Endometrium (tissue), 2 donors: ENCODE results near the gene HIVEP3.

Experiments
- FAIRE-seq: peaks from 2 replicates; lab custom pipeline; 2012; peaks lifted over from hg19 to GRCh38; lab: Jason Lieb, UNC
- donor health status: control.
- donor health status: control.

HIVEP3 gene

DNA sequence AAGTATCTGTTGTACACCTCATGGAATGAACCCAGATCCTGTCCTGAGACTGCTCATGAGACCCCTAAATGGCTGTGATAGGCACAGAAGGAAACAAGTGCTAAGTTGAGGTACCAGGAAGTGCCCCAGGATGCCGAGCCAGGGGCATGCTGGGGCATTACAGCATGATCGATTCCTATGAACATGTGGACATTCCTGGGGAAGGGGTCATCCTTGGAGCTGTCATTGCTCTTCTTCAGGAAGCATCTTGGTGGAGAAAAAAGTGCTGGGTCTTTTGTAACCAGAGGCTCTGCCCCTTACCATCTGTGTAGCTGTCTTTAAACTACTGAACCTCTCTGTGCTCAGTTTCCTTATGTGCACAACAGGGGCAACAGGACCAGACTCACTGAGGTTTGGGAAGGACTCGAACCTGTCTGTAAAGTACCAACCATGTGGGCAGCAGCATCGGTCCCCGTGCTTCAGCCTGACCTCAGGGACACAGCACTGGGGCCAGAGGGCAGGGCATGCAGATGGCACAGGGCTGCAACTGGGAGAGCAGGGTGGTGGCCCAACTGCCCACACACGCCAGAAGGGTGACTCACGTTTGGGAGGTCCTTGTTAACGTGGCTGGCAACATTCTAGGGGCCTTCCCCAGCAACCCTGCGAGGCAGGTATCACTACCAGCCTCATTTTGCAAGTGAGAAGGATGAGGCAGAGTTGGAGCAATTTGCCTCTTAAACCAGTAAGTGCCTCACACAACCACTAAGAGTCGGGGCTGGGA lies 291.9 kb downstream of the HIVEP3 start:
- no peak for FAIRE-seq

DNA sequence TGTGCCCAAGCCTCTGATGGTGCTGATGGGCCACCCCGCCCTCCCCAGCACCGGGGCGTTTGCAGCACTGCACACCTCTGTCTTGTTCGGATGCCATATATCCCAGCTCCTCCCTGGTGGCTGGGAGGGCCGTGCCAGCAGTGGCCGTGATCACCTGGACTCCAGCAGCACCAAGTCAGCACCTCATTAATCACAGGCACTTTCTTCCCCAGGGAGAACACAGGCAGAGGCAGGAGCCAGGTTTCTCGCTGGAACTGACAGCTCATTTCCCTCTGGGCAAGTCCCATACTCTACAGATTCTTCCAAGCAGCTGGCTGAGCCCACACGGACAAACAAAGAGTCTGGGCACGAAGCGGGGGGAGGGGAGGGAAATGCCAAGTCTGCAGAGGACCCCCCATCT lies 292.6 kb downstream of the HIVEP3 start:
- no peak for FAIRE-seq

DNA sequence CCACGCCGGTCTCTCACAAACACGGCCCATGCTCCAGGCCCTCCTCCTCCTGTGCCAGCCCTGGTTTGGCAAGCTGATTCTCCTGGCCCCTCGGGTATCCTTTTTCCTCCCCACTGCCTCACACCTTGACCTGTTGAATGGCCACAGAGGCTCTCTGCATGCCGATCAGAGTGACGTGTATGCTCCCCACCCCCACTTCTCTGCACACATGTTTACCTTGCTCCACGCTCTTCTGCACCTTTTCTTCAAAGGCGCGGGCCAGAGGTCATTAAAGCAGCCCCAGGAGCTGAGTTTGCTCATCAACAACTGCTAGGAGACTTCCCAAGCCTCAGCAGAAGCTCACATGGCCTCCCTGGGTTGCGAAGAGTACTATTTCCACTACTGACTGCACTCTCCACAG lies 295.0 kb downstream of the HIVEP3 start:
- no peak for FAIRE-seq

DNA sequence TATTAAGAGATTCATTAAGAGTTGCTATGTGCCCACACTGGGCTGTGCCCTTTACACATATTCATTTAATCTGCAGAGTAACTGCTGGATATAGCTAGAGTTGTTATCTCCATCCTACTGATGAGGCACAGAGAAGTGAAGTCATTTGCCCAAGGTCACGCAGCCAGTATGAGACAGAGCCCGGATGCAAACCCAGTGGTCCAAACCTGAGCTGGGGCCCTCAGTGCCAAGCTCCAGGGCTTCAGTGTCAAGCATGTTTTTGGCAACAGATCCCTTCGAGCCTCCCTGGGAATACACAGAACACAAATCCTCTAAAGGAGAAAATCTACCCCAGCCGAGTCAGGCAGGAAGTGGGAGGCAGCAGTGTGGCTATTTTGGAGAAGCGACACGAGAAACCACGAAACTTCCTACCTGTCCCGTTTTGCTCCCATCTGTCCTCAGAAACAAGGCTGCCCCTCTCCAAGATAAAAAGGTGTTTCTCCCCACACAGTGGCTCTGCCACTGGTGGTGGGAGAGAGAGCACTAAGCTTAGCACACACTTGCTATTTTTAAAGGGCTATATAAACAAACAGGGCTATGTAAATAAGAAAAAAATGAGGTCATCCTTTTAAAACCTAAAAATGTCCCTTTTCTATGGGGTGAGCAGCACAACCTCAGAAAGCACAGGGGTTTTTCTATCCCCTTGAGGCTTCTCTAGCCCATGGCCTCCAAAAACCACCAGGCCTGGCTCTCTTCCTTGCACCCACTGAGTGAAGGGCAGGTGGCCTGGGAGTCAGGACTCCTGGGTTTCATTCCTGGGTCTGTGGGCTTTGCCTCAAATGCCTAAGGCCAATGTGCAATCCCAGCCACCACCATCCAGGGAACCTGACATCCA lies 295.6 kb downstream of the HIVEP3 start:
- FAIRE-seq, result no peak

DNA sequence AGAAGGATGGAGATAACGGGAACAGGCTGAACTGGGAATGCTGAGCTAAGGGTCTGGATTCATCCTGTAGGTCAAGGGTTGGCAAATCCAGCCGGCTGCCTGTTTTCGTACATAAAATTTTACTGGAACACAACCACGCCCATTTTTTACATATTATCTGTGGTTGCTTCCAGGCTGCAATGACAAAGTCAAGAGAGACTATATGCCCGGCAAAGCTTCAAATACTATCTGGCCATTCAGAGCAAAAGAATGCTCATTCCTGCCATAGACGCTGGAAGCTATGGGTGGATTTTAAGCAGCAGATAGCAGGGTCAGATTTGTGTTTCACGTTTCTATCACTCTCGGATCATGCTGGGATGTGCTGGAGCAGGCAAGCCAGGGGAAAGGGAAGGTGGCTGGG lies 296.3 kb downstream of the HIVEP3 start:
- FAIRE-seq, result no peak

DNA sequence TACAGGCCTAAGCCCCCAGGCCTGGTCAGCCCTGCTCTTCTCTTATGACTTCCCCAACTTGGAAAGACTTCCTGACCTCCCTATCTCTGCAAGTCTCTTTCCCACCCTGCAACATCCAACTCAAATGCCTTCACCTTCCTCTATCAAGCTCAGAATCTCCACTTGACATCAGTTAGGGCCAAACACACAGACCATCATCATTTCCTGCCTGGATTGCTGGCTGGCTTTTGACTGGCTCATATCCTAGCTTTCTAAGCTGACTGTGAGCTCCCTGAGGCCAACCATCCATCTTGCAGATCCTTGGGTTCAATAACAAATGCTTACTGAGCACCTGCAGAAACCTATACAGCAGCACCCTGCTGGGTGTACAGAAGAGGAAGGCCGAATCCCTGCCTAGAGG lies 296.9 kb downstream of the HIVEP3 start:
- no peak for FAIRE-seq

DNA sequence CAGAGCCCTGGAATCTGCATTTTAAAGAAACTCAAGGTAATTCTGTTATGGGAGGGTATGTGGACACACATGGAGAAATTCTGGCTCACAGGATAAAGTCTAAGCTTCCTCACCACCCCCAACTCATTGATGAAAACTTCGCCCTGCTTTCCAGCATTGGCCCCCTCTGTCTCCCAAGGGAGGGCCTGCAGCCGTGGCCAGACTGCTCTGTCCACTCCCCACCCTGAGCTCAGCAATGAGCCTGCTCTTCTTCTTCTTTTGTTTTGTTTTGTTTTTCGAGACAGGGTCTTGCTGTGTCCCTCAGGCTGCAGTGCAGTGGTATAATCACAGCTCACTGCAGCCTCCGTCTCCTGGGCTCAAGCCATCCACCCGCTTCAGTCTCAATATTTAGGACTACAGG lies 297.5 kb downstream of the HIVEP3 start:
- no peak for FAIRE-seq

DNA sequence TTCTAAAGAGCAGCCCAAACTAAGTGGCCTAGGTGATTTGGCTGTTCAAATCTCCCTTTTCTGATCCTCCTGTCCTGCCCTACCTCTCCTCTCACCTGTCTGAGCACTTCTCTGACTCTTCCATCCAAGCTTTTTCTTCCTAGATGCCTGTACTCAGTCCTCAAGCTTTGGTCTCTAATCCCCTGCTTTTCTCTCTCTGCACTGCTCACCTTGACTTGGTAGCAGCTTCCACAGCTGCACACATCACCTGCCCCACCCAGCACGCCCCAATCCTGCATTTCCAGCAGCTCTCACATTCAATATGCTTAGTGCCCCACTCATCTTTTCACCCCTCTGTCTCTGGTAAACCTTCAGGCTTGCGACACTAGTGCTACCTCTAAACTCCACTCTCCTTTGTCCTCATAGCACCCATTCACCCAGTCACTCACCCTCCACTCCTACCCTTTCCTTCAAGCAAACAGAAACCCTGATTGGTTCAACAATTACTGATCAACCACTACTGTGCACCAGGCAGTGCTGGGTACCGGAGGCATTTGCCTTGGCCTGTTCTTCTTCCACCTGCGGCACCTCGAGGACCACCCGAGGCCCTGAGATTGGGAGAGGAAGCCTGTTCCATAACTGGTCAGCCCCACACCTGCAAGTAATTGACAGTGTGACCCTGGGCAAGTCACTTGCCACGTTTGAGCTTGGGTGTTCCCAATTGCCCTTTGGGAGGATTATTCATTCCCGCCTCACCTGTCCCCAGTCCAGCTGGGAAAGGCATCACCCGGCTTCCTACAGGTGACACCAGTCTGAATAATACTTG lies 298.2 kb downstream of the HIVEP3 start:
- no peak for FAIRE-seq

DNA sequence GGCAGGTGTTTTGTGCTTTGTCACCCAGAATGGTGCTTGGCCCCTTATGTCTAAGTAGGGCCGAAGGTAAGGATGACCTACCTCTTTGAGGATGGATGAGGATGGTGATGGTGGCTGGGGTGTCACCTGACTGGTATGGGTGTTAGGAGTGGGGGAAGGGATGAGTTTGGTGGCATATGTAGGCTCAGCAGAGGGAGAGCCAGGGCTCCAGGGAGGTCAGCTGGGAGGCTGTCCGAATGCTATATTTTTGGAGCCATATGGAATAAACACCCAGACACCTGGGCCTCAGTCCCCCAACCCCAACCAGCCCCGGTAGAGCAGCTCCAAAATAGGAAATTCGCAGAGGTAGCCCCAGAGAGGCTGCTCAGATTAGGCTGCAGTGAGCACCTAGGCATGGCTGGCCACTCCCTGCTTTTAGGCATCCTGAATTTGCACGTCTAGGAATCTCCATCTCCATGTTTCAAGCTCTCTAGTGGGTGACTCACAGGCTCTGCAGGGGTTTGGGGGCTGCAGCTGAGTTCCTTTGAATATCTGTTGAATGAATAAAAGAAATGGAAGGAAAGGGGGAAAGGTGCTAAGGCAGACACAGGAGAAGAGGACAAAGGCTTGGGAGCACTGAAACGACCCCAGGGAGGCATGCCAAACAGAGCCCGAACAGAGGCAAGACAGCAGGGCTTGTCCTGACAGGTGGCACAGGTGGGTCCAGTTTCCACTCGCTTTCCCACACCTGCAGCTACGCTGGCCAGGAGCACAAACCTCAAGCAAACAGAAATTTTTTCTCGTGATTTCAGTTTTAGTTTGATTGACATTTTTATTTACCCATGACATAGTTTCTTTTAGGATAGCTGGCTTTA lies 299.0 kb downstream of the HIVEP3 start:
- FAIRE-seq, result no peak

DNA sequence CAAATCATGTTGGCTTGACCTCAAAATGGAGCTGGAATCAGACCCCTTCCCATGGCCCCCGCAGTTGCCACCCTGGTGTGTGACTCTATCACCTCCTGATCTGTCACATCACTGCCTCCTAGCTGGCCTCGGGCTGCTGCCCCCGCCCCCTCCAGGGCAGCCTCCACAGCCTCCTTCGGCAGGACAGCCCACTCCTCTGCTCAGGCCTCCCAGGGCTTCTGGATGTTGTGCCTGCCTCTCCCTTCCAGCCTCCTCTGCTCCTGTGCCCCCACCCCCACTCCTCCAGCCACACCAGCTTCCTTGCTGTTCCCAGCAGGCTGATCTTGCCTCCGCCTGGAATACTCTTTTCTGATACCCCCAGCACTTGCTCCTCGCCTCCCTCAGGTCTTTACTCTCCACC lies 299.9 kb downstream of the HIVEP3 start:
- FAIRE-seq, result no peak

DNA sequence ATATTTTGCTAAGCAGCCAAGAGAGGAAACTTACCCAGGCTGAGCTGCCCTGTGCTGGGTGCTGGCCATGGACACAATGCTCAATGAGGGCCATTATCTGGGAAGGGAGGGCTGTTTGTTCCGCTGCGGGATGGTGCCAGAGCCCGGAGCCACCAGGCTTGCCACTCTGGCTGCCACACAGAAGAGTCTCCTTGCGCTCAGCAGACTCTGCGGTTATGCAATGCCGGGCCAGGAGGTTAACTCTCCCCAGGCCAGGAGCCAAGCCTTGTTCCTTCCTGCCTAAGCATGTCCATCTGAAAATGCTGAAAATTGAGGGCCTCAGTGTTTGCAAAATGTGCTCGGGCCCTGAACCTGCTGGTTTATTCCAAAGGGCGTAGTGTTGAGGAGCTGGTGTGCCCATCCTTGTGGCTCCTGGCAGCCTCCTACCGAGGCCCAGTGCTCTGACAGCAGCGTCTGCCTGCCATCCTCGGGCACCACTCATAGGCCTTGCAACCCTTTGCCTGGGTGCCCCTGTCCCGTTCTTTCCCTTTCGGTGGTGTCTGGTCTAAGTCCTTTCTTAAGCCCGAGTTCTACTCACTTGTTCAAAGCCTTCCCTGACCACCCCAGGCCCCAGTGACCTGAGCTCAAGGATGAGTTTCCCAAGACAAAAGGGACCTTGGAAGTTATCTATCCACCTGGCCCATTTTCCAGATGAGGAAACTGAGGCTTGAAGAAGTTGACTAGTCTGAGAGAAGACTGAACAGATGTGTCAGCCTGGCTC lies 300.5 kb downstream of the HIVEP3 start:
- FAIRE-seq, result no peak

DNA sequence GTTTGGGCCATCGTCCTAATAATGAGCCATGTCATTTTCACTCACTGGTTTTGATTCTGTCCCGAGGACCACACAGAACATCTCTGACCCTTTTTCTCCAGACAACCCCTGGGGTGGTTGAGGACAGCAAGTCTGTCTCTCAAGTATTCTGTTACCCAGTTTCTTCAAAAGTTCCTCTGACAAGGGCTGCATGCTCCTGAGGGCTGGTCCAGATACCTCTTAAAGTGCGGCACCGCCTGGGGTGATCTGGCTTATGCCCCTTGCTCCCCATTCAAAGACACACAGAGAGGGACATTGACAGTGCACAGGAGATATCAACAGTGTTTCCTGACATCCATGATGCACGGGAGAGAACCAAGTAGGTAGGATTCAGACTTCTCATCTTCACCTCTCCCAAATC lies 301.4 kb downstream of the HIVEP3 start:
- no peak for FAIRE-seq

DNA sequence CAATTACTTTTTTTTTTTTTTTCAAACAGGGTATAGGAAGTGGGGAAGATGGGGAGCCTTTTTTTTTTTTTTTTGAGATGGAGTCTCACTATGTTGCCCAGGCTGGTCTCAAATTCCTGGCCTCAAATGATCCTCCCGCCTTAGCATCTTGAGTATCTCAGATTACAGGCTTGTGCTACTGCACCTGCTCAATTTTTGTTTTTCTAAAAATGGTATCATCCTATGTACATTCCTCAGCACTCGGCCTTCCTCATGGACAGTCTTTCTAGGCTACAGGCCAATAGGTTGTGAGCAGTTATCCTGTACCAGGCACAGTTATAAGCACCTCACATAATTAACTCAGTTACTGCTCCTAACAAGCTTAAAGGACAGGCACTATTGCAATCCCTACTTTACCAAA lies 302.2 kb downstream of the HIVEP3 start:
- no peak for FAIRE-seq

DNA sequence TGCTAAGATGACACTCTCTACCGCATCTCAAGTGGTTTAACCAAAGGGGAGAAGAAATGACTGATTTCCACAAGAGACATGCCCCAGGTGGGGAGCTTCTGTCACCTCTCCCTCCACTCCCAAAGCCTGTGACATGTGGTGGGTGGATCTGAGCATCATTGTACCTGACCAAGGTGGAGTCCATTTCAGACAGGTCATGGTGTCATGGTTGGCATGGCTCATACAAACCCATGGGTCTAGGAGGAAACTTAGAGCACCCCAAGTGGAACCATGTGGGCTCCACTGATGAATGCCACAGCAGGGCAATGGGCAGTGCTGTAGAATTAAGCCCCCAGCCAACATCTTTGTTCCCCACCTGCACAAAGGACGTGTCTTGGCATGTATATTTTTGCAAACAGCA lies 302.7 kb downstream of the HIVEP3 start:
- FAIRE-seq, result no peak

DNA sequence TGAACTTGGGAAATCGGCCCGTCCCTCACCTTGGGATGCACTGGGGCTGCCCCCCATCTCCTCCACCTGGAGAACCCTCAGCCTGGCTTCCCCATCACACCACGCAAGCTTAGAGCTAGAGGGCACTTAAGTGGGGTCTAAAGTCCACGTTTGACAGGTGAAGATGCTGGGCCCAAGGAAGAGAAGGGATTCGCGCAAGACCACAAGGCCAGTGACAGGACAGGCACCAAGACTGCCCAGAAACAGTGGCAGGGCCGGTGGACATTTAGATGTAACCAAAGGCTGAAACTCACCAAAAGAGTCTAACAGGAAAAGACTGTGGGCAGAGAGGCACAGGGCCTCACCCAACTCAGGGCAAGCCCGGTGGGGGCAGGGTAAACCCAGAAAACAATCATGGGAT lies 303.4 kb downstream of the HIVEP3 start:
- no peak for FAIRE-seq

DNA sequence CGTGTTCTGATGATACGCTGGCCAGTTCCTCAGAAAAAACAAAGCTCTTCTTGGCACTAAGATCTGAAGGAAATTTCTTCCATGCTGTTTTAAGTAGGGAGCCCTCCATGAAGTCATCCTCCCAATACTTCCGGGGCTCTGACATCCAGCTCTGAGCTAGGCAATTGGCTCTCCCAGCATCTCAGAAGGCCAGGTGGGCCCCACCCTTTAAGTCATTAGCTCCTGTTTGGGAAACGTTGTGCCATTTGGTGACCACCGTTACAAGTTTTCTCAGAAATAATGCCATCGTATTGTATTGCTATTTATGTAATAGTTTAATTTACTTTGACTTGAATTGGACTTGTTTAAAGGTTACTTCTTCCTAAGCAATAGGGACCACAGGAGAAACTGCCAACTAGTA lies 303.9 kb downstream of the HIVEP3 start:
- no peak for FAIRE-seq

DNA sequence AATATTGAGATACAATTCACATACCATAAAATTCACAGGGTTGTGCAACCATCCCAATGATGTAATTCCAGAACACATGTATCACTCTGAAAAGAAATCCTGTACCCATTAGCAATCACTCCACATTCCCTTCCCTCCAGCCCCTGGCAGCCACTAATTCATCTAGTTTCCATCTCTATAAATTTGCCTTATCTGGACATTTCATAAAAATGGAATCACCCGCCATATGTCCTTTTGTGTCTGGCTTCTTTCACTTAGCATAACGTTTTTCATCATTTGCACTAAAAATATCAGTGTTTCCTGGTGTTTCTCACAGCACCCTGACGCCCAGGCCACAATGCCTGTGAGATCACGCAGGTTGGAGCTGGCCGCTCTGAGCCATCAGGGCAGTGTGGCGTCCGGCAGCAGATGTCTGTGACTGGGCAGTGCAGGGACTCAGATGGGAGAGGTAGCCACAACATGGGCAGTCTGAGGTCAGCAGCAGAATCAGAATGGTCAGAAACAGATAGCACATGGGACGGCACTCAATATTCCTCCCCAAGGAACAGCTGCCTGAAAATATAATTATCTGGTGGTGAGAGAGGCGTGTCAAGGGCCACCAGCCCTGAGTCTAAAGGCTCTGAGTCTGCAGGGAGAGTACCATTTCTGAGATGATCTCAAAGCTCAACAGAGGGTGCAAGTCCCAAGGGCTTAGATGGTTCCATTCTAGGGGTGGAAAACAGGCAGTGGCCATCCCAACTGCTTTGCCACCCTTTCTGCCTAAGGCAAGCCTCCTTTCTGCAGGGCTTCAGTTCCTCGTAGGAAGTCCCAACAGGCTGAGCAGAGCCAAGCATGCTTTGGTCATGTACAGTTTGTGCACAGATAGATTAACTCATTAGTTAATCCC lies 304.8 kb downstream of the HIVEP3 start:
- FAIRE-seq, result no peak

DNA sequence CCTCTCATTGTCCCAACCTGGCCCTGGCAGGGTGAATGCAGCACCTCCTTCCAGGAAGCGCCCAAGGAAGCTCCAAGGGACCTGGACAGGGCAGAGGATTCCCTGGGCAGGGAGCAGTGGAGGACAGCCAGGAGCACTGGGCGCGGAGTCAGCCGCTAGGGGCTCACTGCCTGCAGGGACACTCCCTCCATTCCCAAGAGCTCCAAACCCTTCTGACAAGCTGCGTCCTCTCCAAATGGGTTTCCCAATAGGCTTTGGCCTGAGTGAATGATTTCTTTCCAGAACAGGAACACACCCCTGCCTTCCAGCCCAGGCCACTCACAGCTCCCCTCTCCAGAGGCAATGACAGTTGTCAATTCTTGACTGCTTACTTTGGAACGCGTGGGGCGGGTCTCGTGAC lies 305.8 kb downstream of the HIVEP3 start:
- no peak for FAIRE-seq

DNA sequence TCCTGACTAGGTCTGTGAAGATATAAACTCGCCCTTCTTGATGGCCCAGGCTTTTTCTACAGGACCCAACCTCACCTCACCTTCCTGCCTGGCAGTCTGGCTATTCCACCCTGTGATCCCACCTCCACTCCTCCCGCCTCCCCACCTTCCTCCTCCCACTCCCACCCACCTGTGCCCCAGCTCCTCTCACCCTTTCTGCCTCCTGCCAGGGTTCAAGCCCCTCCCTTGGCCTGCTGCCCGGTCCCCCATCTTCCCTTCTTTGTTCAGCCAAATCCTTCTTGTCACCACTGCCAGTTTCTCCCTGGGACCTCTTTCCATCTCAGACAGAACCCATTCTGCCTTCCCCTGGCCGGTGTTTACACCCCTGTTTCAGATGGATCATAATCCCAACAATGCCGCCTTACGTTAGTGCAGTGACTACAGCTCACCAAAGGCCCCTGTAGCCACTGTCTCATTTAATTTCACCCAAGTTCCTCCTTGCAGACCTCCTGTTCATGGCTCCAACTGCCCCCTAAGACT lies 306.7 kb downstream of the HIVEP3 start:
- no peak for FAIRE-seq
